HEK293 (cell line): ENCODE measurements around the gene LRRC23.

ENCODE experiments used
- CTCF ChIA-PET: fragments of 350-600 bp; formaldehyde crosslinking; extraction: SDS; loops from one replicate; lab custom pipeline; 2021; ENCODE audit warnings: antibody characterized with exemption; lab: Yijun Ruan, JAX
- POLR2A ChIA-PET: fragments of 300-600 bp; formaldehyde crosslinking; extraction: SDS; loops from one replicate; lab custom pipeline; 2020; ENCODE audit warnings: antibody characterized with exemption, inconsistent platforms; lab: Yijun Ruan, JAX
- H3K27ac ChIP-seq: fragments of 200-500 bp; sonication (Bioruptor generic); 2 replicates; pipeline ENCODE4 v1.5.1; 2014; ENCODE audit warnings: low read depth, low read length, control low read depth, inconsistent platforms; ENCODE audit errors: extremely low read depth
- H3K36me3 ChIP-seq, 2 experiments: fragments of 200-500 bp in 1 of 2; sonication (Bioruptor generic) in 1 of 2; 1 replicate in 1 of 2; 2 replicates in 1 of 2; pipeline ENCODE4 v1.5.1; 2014 to 2017; ENCODE audit warnings: inconsistent platforms in 2 of 2, low read length in 2 of 2; ENCODE audit not compliant: control insufficient read depth in 2 of 2, insufficient read depth in 1 of 2
- H3K4me1 ChIP-seq: fragments of 200-500 bp; sonication (Bioruptor generic); 2 replicates; pipeline ENCODE4 v1.5.1; 2014; ENCODE audit warnings: mild to moderate bottlenecking, low read length, inconsistent platforms; ENCODE audit not compliant: control insufficient read depth, insufficient read depth
- H3K4me3 ChIP-seq: 2 replicates; pipeline ENCODE4 v1.5.1; 2011; ENCODE audit warnings: low read depth, mild to moderate bottlenecking, control low read depth, low read length, moderate library complexity
- H3K9me3 ChIP-seq: fragments of 200-500 bp; sonication (Bioruptor generic); 2 replicates; pipeline ENCODE4 v1.5.1; 2014; ENCODE audit warnings: low read depth, low read length, inconsistent platforms; ENCODE audit not compliant: control insufficient read depth, insufficient read depth
- GLIS2 ChIP-seq: fragments of 450-650 bp; formaldehyde crosslinking; IDR thresholded peaks from 2 replicates; pipeline ENCODE4 v1.5.1; 2016; ENCODE audit warnings: missing biosample characterization, missing genetic modification characterization
- HOXD13 ChIP-seq: sonication (generic); formaldehyde crosslinking; IDR thresholded peaks from 2 replicates; pipeline ENCODE4 v1.8.0; 2022; ENCODE audit warnings: missing genetic modification reagents, borderline replicate concordance
- PRDM4 ChIP-seq: fragments of 450-650 bp; formaldehyde crosslinking; IDR thresholded peaks from 2 replicates; pipeline ENCODE4 v1.5.1; 2017; ENCODE audit warnings: missing biosample characterization, missing genetic modification characterization
- YY1 ChIP-seq: fragments of 450-650 bp; formaldehyde crosslinking; IDR thresholded peaks from 2 replicates; pipeline ENCODE4 v1.5.1; 2018; ENCODE audit warnings: missing biosample characterization, missing genetic modification characterization
- ZFHX2 ChIP-seq: fragments of 450-650 bp; formaldehyde crosslinking; conservative IDR thresholded peaks from 2 replicates; pipeline ENCODE4 v1.5.1; 2016; ENCODE audit warnings: missing biosample characterization, missing genetic modification characterization
- ZNF133 ChIP-seq: fragments of 450-650 bp; formaldehyde crosslinking; IDR thresholded peaks from 2 replicates; pipeline ENCODE4 v1.5.1; 2016; ENCODE audit warnings: missing biosample characterization, missing genetic modification characterization
- ZNF202 ChIP-seq: fragments of 450-650 bp; formaldehyde crosslinking; IDR thresholded peaks from 2 replicates; pipeline ENCODE4 v1.5.1; 2016; ENCODE audit warnings: missing biosample characterization, missing genetic modification characterization, borderline replicate concordance
- ZNF404 ChIP-seq: fragments of 450-650 bp; formaldehyde crosslinking; IDR thresholded peaks from 2 replicates; pipeline ENCODE4 v1.5.1; 2017; ENCODE audit warnings: missing biosample characterization, missing genetic modification characterization
- ZNF513 ChIP-seq: fragments of 450-650 bp; IDR thresholded peaks from 2 replicates; pipeline ENCODE4 v1.5.1; 2018; ENCODE audit warnings: missing biosample characterization, missing genetic modification characterization
- ZNF660 ChIP-seq: fragments of 450-650 bp; IDR thresholded peaks from 2 replicates; pipeline ENCODE4 v1.5.1; 2018; ENCODE audit warnings: missing biosample characterization, mild to moderate bottlenecking, missing genetic modification characterization
- ZNF677 ChIP-seq: fragments of 450-650 bp; IDR thresholded peaks from 2 replicates; pipeline ENCODE4 v1.5.0; 2018; ENCODE audit warnings: missing biosample characterization, mild to moderate bottlenecking, missing genetic modification characterization, moderate library complexity
- ZSCAN23 ChIP-seq: fragments of 450-650 bp; formaldehyde crosslinking; IDR thresholded peaks from 2 replicates; pipeline ENCODE4 v1.5.1; 2016; ENCODE audit warnings: missing biosample characterization, missing genetic modification characterization
- ZSCAN30 ChIP-seq: fragments of 450-650 bp; IDR thresholded peaks from 2 replicates; pipeline ENCODE4 v1.5.1; 2018; ENCODE audit warnings: missing biosample characterization, mild to moderate bottlenecking, missing genetic modification characterization, moderate library complexity
- TF ChIP-seq, protein P1 (sequence below): fragments of 450-650 bp; formaldehyde crosslinking; conservative IDR thresholded peaks from 2 replicates; pipeline ENCODE4 v1.5.1; 2016; ENCODE audit warnings: low read depth, missing biosample characterization, missing genetic modification characterization

LRRC23 gene

DNA sequence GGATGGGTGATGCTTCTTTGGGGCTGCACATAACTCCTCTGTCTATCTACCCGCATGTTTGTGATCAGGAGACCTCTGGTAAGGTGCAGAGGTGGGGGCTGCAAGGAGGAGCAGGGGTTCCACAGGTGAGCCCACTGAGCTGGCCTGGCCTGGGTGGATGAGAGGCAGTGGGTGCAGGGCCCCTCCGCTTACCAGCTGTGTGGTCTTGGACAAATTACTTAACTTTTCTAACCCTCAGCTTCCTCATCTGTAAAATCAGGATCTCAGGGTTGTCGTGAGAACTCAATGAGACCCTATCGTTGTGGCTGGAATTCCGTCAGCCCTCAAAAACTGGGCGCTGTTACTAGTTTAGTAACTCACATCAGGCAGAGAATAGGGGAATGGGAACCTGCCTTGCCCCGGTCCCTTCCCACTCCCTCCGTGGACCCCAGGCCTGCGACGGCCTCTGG is 54.0 kb downstream of the LRRC23 start (continued):
- TF ChIP-seq PRDM4 (tag by site-specific recombination) (no peak), HOXD13 (no peak), GLIS2 (tag by site-specific recombination) (no peak), ZNF677 (tag by site-specific recombination) (no peak)

- CTCF ChIA-PET: interaction anchor here (6.6 to 7.7 kb wide), 2 partner anchors 14 to 35 kb away, joined by 52 to 138 read pairs; partner anchors contain the start of genes C12orf57 and RNU7-1
- peaks cover 2% of the 10 kb centered on the region; the same call in 1 of the 2 replicates for H3K4me1 ChIP-seq
- POLR2A ChIA-PET: interaction anchor here (0.7 to 3.2 kb wide), 4 partner anchors 13 to 92 kb away, joined by 3 to 22 read pairs (median 4); partner anchors contain the start of genes C12orf57, RNU7-1 and TPI1
Measured at GRCh38 chr12:6959058-6959804, 54.6 kb downstream of the LRRC23 start.

More at GRCh38 chr12:6959058-6959804, 54.6 kb downstream of the LRRC23 start:
- no peak for TF ChIP-seq ZSCAN23 (tag by site-specific recombination)
- no peak for TF ChIP-seq ZSCAN30
- TF ChIP-seq ZNF202 (tag by site-specific recombination): no peak
- TF ChIP-seq ZNF404 (tag by site-specific recombination): no peak
- TF ChIP-seq, protein P1, sequence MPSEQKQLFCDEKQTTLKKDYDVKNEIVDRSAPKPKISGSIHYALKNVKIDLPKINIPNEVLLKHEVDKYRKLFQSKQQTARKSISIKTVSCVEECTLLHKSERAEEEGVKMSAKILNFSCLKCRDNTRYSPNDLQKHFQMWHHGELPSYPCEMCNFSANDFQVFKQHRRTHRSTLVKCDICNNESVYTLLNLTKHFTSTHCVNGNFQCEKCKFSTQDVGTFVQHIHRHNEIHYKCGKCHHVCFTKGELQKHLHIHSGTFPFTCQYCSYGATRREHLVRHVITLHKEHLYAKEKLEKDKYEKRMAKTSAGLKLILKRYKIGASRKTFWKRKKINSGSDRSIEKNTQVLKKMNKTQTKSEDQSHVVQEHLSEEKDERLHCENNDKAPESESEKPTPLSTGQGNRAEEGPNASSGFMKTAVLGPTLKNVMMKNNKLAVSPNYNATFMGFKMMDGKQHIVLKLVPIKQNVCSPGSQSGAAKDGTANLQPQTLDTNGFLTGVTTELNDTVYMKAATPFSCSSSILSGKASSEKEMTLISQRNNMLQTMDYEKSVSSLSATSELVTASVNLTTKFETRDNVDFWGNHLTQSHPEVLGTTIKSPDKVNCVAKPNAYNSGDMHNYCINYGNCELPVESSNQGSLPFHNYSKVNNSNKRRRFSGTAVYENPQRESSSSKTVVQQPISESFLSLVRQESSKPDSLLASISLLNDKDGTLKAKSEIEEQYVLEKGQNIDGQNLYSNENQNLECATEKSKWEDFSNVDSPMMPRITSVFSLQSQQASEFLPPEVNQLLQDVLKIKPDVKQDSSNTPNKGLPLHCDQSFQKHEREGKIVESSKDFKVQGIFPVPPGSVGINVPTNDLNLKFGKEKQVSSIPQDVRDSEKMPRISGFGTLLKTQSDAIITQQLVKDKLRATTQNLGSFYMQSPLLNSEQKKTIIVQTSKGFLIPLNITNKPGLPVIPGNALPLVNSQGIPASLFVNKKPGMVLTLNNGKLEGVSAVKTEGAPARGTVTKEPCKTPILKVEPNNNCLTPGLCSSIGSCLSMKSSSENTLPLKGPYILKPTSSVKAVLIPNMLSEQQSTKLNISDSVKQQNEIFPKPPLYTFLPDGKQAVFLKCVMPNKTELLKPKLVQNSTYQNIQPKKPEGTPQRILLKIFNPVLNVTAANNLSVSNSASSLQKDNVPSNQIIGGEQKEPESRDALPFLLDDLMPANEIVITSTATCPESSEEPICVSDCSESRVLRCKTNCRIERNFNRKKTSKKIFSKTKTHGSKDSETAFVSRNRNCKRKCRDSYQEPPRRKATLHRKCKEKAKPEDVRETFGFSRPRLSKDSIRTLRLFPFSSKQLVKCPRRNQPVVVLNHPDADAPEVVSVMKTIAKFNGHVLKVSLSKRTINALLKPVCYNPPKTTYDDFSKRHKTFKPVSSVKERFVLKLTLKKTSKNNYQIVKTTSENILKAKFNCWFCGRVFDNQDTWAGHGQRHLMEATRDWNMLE (tag by site-specific recombination): no peak
- no peak for TF ChIP-seq ZFHX2 (tag by site-specific recombination)
- no peak for TF ChIP-seq ZNF513 (tag by site-specific recombination)
- TF ChIP-seq YY1 (tag by site-specific recombination): no peak
- no peak for TF ChIP-seq ZNF133 (tag by site-specific recombination)
- TF ChIP-seq ZNF660: no peak
- TF ChIP-seq GLIS2 (tag by site-specific recombination): no peak
- TF ChIP-seq, all 188 proteins: peak for 0
- Histone ChIP-seq H3K36me3 (peaks cover 0 to 4% of the 10 kb centered on the region in 2 experiments; a peak in 1 of 3 replicates), H3K27ac (no peak overlapping the region), H3K4me3 (no peak overlapping the region), H3K9me3 (no peaks in the 10 kb centered on the region)
